NT2/D1 (cell line): Measurements from ENCODE around the gene DRICH1.
A peak's percentile ranks its signal among the peaks of the same experiment; 100 is the strongest.
"Not testable (repeated sequence)": the region's sequence is repeated elsewhere in the genome, so short reads cannot be mapped to it uniquely, and the experiment has no call there.

ENCODE experiments used
- DNase-seq: peaks from one replicate; pipeline ENCODE4 v3.0.0-alpha.2; 2011; ENCODE audit warnings: low read depth, low spot score
- H3K27me3 ChIP-seq: 2 replicates; pipeline ENCODE4 v1.6.0; 2011; ENCODE audit warnings: mild to moderate bottlenecking; ENCODE audit not compliant: insufficient read length, insufficient read depth
- H3K36me3 ChIP-seq: 2 replicates; pipeline ENCODE4 v1.6.1; 2011; ENCODE audit warnings: mild to moderate bottlenecking, low read length, mixed read lengths; ENCODE audit not compliant: insufficient read depth, insufficient read length
- H3K4me1 ChIP-seq: 2 replicates; pipeline ENCODE4 v1.5.1; 2011; ENCODE audit not compliant: insufficient read depth, insufficient read length
- H3K4me3 ChIP-seq: 2 replicates; pipeline ENCODE4 v1.5.1; 2011; ENCODE audit warnings: low read depth; ENCODE audit not compliant: insufficient read length
- H3K9ac ChIP-seq: 2 replicates; pipeline ENCODE4 v1.6.0; 2011; ENCODE audit warnings: low read depth; ENCODE audit not compliant: insufficient read length
- H3K9me3 ChIP-seq: 2 replicates; pipeline ENCODE4 v1.5.1; 2011; ENCODE audit warnings: mild to moderate bottlenecking, low read length; ENCODE audit not compliant: insufficient read depth
- SUZ12 ChIP-seq: IDR thresholded peaks from 2 replicates; pipeline ENCODE4 v1.6.1; 2011; ENCODE audit not compliant: insufficient read length, insufficient read depth; ENCODE audit errors: extremely low read depth
- YY1 ChIP-seq: IDR thresholded peaks from 2 replicates; pipeline ENCODE4 v1.6.1; 2011; ENCODE audit not compliant: insufficient read length, insufficient read depth
- ZNF274 ChIP-seq: IDR thresholded peaks from 2 replicates; pipeline ENCODE4 v1.6.1; 2011; ENCODE audit warnings: mild to moderate bottlenecking, low read depth, low read length

The DRICH1 gene

DNA sequence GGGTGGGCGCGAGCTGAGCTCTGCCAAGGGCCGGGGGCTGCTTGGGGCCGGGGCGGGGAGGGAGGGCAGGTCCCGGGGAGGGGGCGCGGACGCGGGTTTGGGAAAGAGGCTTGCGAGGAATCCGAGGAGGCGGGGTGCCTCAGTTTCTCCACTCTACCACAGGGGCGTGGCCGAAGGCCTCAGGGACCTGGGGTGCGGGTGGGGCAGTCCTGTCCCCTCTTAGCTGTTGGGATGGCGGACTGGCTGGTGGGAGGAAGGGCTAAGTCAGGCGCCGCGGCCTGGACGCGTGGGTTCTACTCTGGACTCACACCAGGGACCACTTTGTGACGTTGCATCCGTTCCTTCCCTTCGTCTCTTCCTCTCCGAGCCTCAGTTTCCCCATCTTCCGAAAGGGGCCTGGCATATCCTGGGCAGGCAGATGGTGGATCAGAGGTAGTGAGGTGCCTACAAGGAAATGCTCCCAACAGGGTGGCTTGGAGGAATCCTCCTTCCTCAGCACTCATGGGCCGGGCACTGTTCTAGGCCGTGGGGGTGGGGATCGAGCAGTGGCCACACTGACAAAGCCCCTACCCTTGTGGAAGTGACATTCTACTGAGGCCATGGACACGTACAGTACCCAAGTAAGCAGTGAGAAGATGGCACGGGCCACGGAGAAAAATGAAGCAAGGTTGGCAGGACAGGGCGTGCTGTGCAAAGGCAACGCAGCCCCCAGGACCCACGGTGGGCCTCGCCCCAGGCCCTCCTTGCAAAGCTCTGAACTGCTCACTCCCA lies 65.2 kb downstream of the DRICH1 start:
- TF ChIP-seq YY1 (no peak), SUZ12 (no peak), ZNF274 (no peak)
- DNase-seq = no peak
- peaks cover 23% of the 10 kb centered on the region for H3K27me3 ChIP-seq
- no peak overlapping the region for H3K4me3 ChIP-seq
- H3K9me3 ChIP-seq = no peaks in the 10 kb centered on the region
- no peaks in the 10 kb centered on the region for H3K36me3 ChIP-seq
- H3K9ac ChIP-seq = no peak overlapping the region
- peaks cover 16% of the 10 kb centered on the region for H3K4me1 ChIP-seq

DNA sequence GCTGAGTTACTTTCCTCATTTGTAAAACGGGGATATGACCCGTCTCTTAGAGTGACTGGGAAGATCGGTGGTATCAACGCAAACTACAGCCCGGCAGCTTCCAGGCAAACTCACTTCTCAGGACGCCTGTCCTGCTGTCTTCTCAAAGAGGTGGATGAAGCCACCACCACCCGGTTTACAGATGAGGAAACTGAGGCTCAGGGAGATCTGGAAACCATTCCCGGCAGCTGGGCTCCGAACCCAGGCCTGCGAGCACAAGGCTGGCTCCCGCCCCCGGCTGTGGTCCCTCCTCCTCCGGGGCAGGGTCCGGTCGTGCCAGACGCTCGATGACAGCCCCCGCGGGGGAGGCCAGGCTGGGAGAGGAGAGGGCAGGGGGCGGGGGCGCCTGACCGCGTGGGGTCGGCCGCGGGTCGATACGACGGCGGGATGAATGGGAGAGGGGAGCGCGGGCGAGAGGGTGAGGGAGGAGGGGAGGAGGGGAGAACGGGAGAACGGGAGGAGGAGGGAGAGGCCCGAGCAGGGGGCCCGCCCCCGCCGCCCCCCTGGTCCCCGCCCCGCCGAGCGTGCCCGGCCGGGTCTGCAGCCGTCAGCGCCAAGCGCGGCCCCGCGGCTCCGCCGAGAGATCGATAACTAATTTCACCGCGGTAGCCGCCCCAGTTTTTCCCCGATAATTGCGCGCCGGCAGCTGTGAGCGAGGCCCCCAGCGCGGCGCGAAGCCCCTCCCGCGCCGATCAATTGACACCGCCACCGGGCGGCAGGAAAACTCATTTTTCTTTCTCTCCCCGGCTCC lies 66.0 kb downstream of the DRICH1 start:
- Histone ChIP-seq H3K4me3 (peak overlapping the region; percentile 44), H3K9ac (peak overlapping the region; percentile 24)
- DNase-seq = no peak

GRCh38 chr22:23565305-23565914 lies 66.7 kb downstream of the DRICH1 start:
- Histone ChIP-seq H3K36me3 (no peaks in the 10 kb centered on the region), H3K4me3 (peak overlapping the region; percentile 44), H3K27me3 (peaks cover 23% of the 10 kb centered on the region), H3K4me1 (peaks cover 16% of the 10 kb centered on the region), H3K9me3 (no peaks in the 10 kb centered on the region), H3K9ac (no peak overlapping the region)
- peak; percentile 27 for DNase-seq
- TF ChIP-seq YY1 = no peak
- TF ChIP-seq SUZ12 = no peak
- TF ChIP-seq ZNF274 = no peak

More for the DNA sequence above, 66.0 kb downstream of the DRICH1 start:
- H3K9me3 ChIP-seq = no peaks in the 10 kb centered on the region
- peaks cover 23% of the 10 kb centered on the region for H3K27me3 ChIP-seq
- TF ChIP-seq YY1 = no peak
- TF ChIP-seq SUZ12 = no peak
- no peak for TF ChIP-seq ZNF274
- H3K4me1 ChIP-seq = peaks cover 16% of the 10 kb centered on the region
- no peaks in the 10 kb centered on the region for H3K36me3 ChIP-seq

DNA sequence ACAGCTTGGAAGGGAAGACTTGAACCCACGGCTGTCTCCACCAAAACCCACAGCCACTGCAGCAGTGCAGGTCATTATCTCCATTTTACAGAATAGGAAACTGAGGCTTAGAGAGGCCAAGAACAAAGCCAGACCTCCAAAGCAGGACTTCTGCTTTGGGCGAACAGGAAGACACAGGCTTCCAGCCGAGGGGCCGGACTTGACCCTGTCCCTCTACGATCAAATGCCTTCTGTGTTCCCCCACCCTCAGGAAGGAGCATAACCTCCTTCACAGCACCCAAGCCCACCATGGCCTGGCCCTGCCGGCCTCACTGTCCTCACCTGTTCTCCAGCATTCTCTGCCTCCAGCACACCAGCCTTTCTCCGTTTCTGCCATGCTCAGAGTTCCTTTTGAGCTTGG lies 67.8 kb downstream of the DRICH1 start:
- Histone ChIP-seq H3K36me3 (no peaks in the 10 kb centered on the region), H3K9ac (no peak overlapping the region), H3K4me3 (no peak overlapping the region), H3K27me3 (peaks cover 20% of the 10 kb centered on the region), H3K9me3 (no peaks in the 10 kb centered on the region), H3K4me1 (peaks cover 16% of the 10 kb centered on the region)
- DNase-seq = no peak
- no peak for TF ChIP-seq SUZ12
- TF ChIP-seq YY1 = no peak
- no peak for TF ChIP-seq ZNF274

- TF ChIP-seq ZNF274 (no peak), YY1 (no peak), SUZ12 (no peak)
- DNase-seq = no peak
Measured at GRCh38 chr22:23563111-23563510, 69.0 kb downstream of the DRICH1 start.

GRCh38 chr22:23562186-23562585 lies 69.9 kb downstream of the DRICH1 start:
- DNase-seq = no peak
- Histone ChIP-seq H3K4me1 (peaks cover 9% of the 10 kb centered on the region), H3K9ac (no peak overlapping the region), H3K36me3 (no peaks in the 10 kb centered on the region), H3K4me3 (no peak overlapping the region), H3K9me3 (no peaks in the 10 kb centered on the region), H3K27me3 (peaks cover 11% of the 10 kb centered on the region)
- TF ChIP-seq SUZ12 (no peak), YY1 (no peak), ZNF274 (no peak)

More at GRCh38 chr22:23563111-23563510, 69.0 kb downstream of the DRICH1 start:
- H3K36me3 ChIP-seq = no peaks in the 10 kb centered on the region
- H3K4me3 ChIP-seq = no peak overlapping the region
- peaks cover 14% of the 10 kb centered on the region for H3K4me1 ChIP-seq
- no peak overlapping the region for H3K9ac ChIP-seq
- H3K27me3 ChIP-seq = peaks cover 16% of the 10 kb centered on the region
- H3K9me3 ChIP-seq = no peaks in the 10 kb centered on the region

DNA sequence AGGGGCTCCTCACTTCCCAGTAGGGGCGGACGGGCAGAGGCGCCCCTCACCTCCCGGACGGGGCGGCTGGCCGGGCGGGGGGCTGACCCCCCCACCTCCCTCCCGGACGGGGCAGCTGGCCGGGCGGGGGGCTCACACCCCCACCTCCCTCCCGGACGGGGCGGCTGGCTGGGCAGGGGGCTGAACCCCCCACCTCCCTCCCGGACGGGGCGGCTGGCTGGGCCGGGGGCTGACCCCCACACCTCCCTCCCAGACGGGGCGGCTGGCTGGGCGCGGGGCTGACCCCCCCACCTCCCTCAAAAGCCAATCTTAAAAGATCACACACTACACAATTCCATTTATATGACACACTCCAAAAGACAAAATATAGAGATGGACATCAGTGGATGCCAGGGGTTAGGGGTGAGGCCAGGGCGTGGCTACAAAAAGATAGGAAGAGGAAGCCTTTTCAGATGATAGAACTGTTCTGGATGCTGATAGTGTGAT lies 71.1 kb downstream of the DRICH1 start:
- not testable (repeated sequence) for DNase-seq

GRCh38 chr22:23560215-23560614 lies 71.9 kb downstream of the DRICH1 start:
- not testable (repeated sequence) for H3K36me3 ChIP-seq, DNase-seq, H3K9me3 ChIP-seq

More for the DNA sequence above, 71.1 kb downstream of the DRICH1 start:
- not testable (repeated sequence) for H3K4me3 ChIP-seq, H3K36me3 ChIP-seq, H3K9me3 ChIP-seq, H3K4me1 ChIP-seq, H3K9ac ChIP-seq, H3K27me3 ChIP-seq

More at GRCh38 chr22:23560215-23560614, 71.9 kb downstream of the DRICH1 start:
- not testable (repeated sequence) for H3K27me3 ChIP-seq, H3K9ac ChIP-seq, H3K4me3 ChIP-seq, H3K4me1 ChIP-seq
